HG03280 (cell line): ENCODE measurements around the gene GTF3C1.
"Not testable (repeated sequence)": the region's sequence is repeated elsewhere in the genome, so short reads cannot be mapped to it uniquely, and the experiment has no call there.

Experiments used
- ATAC-seq: cut with Tn5 transposase; IDR thresholded peaks from one replicate; pipeline ENCODE4 v1.9.1; 2021; ENCODE audit warnings: mild to moderate bottlenecking, moderate library complexity; ENCODE audit not compliant: unreplicated experiment

GTF3C1 gene

GRCh38 chr16:27448532-27449433 lies 100.9 kb downstream of the GTF3C1 start:
- ATAC-seq = no peak

GRCh38 chr16:27447301-27447700 lies 102.4 kb downstream of the GTF3C1 start:
- no peak for ATAC-seq

GRCh38 chr16:27446721-27447120 lies 103.0 kb downstream of the GTF3C1 start:
- no peak for ATAC-seq

GRCh38 chr16:27445502-27446175 lies 104.1 kb downstream of the GTF3C1 start:
- no peak for ATAC-seq

- no peak for ATAC-seq
These were observed 105.2 kb downstream of the GTF3C1 start for GRCh38 chr16:27444470-27444869.

- ATAC-seq = no peak
These were observed 105.7 kb downstream of the GTF3C1 start for GRCh38 chr16:27444015-27444414.

GRCh38 chr16:27441998-27442397 lies 107.7 kb downstream of the GTF3C1 start:
- ATAC-seq = no peak

- ATAC-seq = no peak
These were observed 108.4 kb downstream of the GTF3C1 start for GRCh38 chr16:27441276-27441675.

- no peak for ATAC-seq
These were observed 110.3 kb downstream of the GTF3C1 start for GRCh38 chr16:27439271-27440018.

- ATAC-seq = no peak
These were observed 111.8 kb downstream of the GTF3C1 start for GRCh38 chr16:27437946-27438345.

GRCh38 chr16:27436921-27437650 lies 112.6 kb downstream of the GTF3C1 start:
- ATAC-seq = no peak

- no peak for ATAC-seq
These were observed 113.6 kb downstream of the GTF3C1 start for GRCh38 chr16:27436065-27436464.

GRCh38 chr16:27435146-27435545 lies 114.6 kb downstream of the GTF3C1 start:
- ATAC-seq = not testable (repeated sequence)

GRCh38 chr16:27434141-27435051 lies 115.3 kb downstream of the GTF3C1 start:
- ATAC-seq = no peak

- no peak for ATAC-seq
These were observed 116.1 kb downstream of the GTF3C1 start for GRCh38 chr16:27433636-27434035.

- not testable (repeated sequence) for ATAC-seq
These were observed 116.5 kb downstream of the GTF3C1 start for GRCh38 chr16:27433191-27433590.

GRCh38 chr16:27432558-27432957 lies 117.2 kb downstream of the GTF3C1 start:
- no peak for ATAC-seq

GRCh38 chr16:27431773-27432532 lies 117.8 kb downstream of the GTF3C1 start:
- no peak for ATAC-seq

GRCh38 chr16:27430923-27431484 lies 118.7 kb downstream of the GTF3C1 start:
- no peak for ATAC-seq
